Urinary bladder (tissue), 4 donors: Measurements from ENCODE around the gene PLAC9. TPM values are rescaled to one million over a fixed set of nuclear protein-coding genes. Genes with fewer than 3 reads are reported as not detected.
"Not testable (repeated sequence)": the region's sequence is repeated elsewhere in the genome, so short reads cannot be mapped to it uniquely, and the experiment has no call there.

Experiments used
- DNase-seq: peaks from one replicate; pipeline ENCODE4 v3.0.0-alpha.2; 2015; ENCODE audit errors: extremely low spot score
- H3K27ac ChIP-seq: one replicate; pipeline ENCODE4 v1.5.1; 2013; ENCODE audit warnings: low read depth, mild to moderate bottlenecking, moderate library complexity
- H3K36me3 ChIP-seq: one replicate; pipeline ENCODE4 v1.6.1; 2013; ENCODE audit warnings: mild to moderate bottlenecking, moderate library complexity; ENCODE audit not compliant: insufficient read depth
- H3K4me1 ChIP-seq: one replicate; pipeline ENCODE4 v1.6.1; 2013; ENCODE audit warnings: mild to moderate bottlenecking, moderate library complexity; ENCODE audit not compliant: insufficient read depth
- H3K4me3 ChIP-seq: one replicate; pipeline ENCODE4 v1.5.1; 2013; ENCODE audit warnings: low read depth, low read length
- WGBS: extraction: QIAGEN DNeasy Blood & Tissue Kit; methylation state at CpG from one replicate; pipeline ENCODE4 v1.1.7; 2013; 5-methylcytosine and 5-hydroxymethylcytosine counted together
- polyA plus RNA-seq: library from polyadenylated mRNA; stranded (reverse); fragments of 200-250 nt; gene quantifications from one replicate; pipeline ENCODE4 v1.2.3, GENCODE V29; 2013
- total RNA-seq: library from RNA; depleted of rRNA; stranded (reverse); fragments of >200 nt; gene quantifications from one replicate; pipeline ENCODE4 v1.2.3, GENCODE V29; 2014
- donor health status: healthy with polysubstance abuse.
- donor health status: healthy.

PLAC9 gene
- total RNA-seq (64.9 TPM), polyA plus RNA-seq (54.3 TPM)

GRCh38 chr10:80132299-80133139 lies at the start of gene PLAC9:
Gene PLAC9 (plus strand): TSS chr10:80132730. CDS start chr10:80132763, 33 bp downstream.
- Histone ChIP-seq H3K36me3 (no peaks in the 10 kb centered on the region), H3K4me3 (peak within 1 kb of the TSS; percentile 24), H3K27ac (peak within 1 kb of the TSS; percentile 88), H3K4me1 (no peaks in the 10 kb centered on the region)
- WGBS = 2% methylated on average over 58 of the region's 58 CpGs
- DNase-seq = no peak

- no peaks in the 10 kb centered on the region for H3K4me1 ChIP-seq
- no peak for DNase-seq
- H3K27ac ChIP-seq = no peak overlapping the region
- no peaks in the 10 kb centered on the region for H3K36me3 ChIP-seq
- H3K4me3 ChIP-seq = no peak overlapping the region
- 81% methylated on average over 2 of the region's 2 CpGs for WGBS
Measured at GRCh38 chr10:80090121-80090520, 42.4 kb upstream of the PLAC9 start.

DNA sequence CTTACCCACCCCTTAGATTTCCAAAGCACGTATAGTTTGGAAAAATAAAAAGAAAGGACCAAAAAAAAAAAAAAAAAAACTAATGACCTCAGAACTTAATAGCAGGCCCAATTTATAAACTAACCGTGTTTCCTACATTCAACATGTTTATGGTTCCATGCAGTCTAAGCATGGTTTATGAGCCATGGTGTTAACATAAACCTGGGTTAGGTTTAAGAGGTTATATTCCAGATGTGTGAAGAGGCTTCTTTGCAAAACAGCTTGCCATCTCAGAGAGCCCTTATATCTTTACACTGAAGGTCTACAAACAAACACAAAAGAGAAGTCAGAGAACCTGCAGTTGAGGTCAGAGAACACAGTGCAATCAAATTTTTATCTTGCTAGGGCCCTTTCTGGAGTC lies 38.3 kb upstream of the PLAC9 start:
- H3K4me1 ChIP-seq = no peaks in the 10 kb centered on the region
- no peaks in the 10 kb centered on the region for H3K36me3 ChIP-seq
- H3K4me3 ChIP-seq = no peak overlapping the region
- H3K27ac ChIP-seq = no peak overlapping the region
- 44% methylated on average over 2 of the region's 2 CpGs for WGBS
- no peak for DNase-seq

GRCh38 chr10:80098272-80098671 lies 34.3 kb upstream of the PLAC9 start:
- H3K4me1 ChIP-seq, H3K4me3 ChIP-seq, H3K36me3 ChIP-seq, DNase-seq, H3K27ac ChIP-seq: not testable (repeated sequence)
- WGBS = 90% methylated on average over 2 of the region's 2 CpGs

GRCh38 chr10:80099295-80099694 lies 33.2 kb upstream of the PLAC9 start:
- not testable (repeated sequence) for H3K4me3 ChIP-seq, H3K4me1 ChIP-seq, DNase-seq, H3K27ac ChIP-seq, H3K36me3 ChIP-seq
- 81% methylated on average over 8 of the region's 8 CpGs for WGBS

GRCh38 chr10:80100116-80100515 lies 32.4 kb upstream of the PLAC9 start:
- no peak for DNase-seq
- WGBS = 94% methylated on average over 9 of the region's 9 CpGs
- Histone ChIP-seq H3K27ac (no peak overlapping the region), H3K4me1 (no peaks in the 10 kb centered on the region), H3K4me3 (no peak overlapping the region), H3K36me3 (no peaks in the 10 kb centered on the region)

GRCh38 chr10:80100861-80101695 lies 31.5 kb upstream of the PLAC9 start:
- Histone ChIP-seq H3K4me1 (no peaks in the 10 kb centered on the region), H3K27ac (no peak overlapping the region), H3K36me3 (no peaks in the 10 kb centered on the region), H3K4me3 (no peak overlapping the region)
- DNase-seq = no peak
- WGBS = 77% methylated on average over 15 of the region's 15 CpGs

GRCh38 chr10:80104066-80104926 lies 28.2 kb upstream of the PLAC9 start:
- DNase-seq = peak; percentile 65
- Histone ChIP-seq H3K27ac (no peak overlapping the region), H3K4me1 (no peaks in the 10 kb centered on the region), H3K36me3 (no peaks in the 10 kb centered on the region), H3K4me3 (no peak overlapping the region)
- 25% methylated on average over 10 of the region's 10 CpGs for WGBS

DNA sequence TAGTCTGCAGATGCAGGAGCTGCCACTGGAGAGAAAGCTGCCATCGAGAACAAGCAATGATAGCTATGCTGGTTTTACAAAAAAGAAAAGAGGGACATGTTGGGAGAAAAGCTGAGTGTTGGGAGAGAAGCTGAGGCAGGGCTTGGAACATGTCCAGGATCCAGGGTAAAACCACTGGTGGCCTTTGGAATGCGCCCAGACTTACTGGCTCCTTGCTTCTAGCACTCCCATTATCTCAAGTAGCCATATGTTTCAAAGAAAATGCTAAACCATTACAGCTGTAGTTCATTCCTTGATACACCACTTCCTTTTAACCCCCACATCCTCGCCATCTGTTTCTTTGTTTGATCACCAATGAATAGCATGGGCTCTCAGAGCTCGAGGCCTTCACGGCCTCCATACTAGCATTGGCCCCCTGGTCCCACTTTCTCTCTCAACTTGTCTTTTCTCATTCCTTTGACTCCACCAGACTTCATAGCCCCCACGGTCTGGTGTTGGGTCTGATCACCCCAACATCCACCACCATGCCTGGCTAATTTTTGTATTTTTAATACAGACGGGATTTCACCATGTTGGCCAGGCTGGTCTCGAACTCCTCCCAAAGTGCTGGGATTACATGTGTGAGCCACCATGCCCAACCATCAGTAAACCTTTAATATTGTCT lies 23.8 kb upstream of the PLAC9 start:
- Histone ChIP-seq H3K27ac (no peak overlapping the region), H3K36me3 (no peaks in the 10 kb centered on the region), H3K4me3 (no peak overlapping the region), H3K4me1 (no peaks in the 10 kb centered on the region)
- no peak for DNase-seq
- 80% methylated on average over 8 of the region's 8 CpGs for WGBS

- no peak for DNase-seq
- H3K27ac ChIP-seq = no peak overlapping the region
- no peaks in the 10 kb centered on the region for H3K36me3 ChIP-seq
- no peaks in the 10 kb centered on the region for H3K4me1 ChIP-seq
- WGBS = 91% methylated on average over 1 of the region's 1 CpG
- H3K4me3 ChIP-seq = no peak overlapping the region
Measured at GRCh38 chr10:80110986-80111385, 21.5 kb upstream of the PLAC9 start.

DNA sequence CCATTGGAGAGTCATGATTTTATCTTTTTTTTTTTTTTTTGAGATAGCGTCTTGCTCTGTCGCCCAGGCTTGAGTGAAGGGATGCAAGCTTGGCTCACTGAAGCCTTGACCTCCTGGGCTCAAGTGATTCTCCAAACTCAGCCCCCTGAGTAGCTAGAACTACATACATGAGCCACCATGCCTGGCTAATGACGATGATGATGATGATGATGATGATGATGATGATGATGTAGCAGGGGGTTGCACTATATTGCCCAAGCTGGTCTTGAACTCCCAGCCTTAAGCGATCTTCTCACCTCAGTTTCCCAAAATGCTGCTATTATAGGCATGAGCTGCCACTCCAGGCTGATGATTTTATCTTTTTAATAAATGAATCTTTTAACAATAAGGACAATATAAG lies 13.9 kb upstream of the PLAC9 start:
- Histone ChIP-seq H3K4me1 (no peaks in the 10 kb centered on the region), H3K4me3 (no peak overlapping the region), H3K27ac (no peak overlapping the region), H3K36me3 (no peaks in the 10 kb centered on the region)
- WGBS = 74% methylated on average over 4 of the region's 4 CpGs
- no peak for DNase-seq

DNA sequence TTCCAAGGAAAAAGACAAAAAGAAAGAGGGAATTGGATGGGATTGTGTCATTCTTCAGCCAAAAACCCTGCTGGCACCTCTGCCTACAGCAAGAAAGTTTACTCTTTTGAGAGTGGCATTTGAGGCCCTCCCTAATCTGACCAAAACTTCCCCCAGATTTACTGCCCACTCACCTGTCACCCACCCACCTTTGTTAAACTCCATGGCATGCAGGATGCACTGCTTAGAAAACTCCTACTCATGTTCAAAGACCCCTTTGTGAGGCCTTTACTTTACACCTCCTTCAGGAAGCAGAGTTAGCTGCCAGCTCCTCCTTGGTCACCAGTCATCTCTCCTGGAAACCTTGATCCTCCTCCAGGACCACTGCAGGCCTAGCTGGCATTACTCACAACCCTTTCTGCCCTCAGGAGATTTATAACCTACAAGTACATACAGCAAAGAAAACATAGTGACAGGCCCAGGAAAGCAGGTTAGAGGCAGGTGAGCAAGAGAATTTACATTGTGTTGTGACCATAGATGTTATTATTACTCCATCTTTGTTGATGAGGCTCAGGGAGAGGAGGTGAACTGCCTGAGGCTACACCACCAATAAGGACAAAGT lies 10.3 kb upstream of the PLAC9 start:
- no peak for DNase-seq
- Histone ChIP-seq H3K27ac (no peak overlapping the region), H3K4me3 (no peak overlapping the region), H3K4me1 (no peaks in the 10 kb centered on the region), H3K36me3 (no peaks in the 10 kb centered on the region)

DNA sequence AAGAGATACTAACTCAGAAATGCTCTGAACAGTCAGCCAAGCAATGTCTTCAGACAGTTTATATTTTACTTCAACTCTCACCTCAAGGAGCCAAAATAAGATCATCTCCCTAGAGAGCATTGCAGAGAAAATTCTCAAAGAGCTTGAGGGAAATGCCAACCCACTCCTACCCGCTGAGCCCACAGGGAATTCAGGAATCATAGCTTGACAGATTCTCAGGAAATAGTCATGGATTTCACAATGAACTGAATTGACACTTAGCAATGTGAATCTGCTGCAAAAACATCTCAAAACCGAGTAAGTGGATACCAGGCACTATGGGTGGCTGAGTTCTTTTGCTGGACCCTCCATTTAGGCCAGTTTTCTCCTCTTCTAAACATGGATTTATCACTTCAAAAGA lies 9.8 kb upstream of the PLAC9 start:
- Histone ChIP-seq H3K4me1 (no peaks in the 10 kb centered on the region), H3K4me3 (no peak overlapping the region), H3K27ac (no peak overlapping the region), H3K36me3 (no peaks in the 10 kb centered on the region)
- no peak for DNase-seq
- 71% methylated on average over 2 of the region's 2 CpGs for WGBS
